Middle frontal gyrus (tissue), 1 donor: ENCODE measurements around the gene ENO1.
"Not testable (repeated sequence)": the region's sequence is repeated elsewhere in the genome, so short reads cannot be mapped to it uniquely, and the experiment has no call there.

Experiments
- DNase-seq: peaks from one replicate; pipeline ENCODE4 v3.0.0-alpha.2; 2015; ENCODE audit warnings: low spot score; ENCODE audit errors: extremely low spot score

The ENO1 gene

DNA sequence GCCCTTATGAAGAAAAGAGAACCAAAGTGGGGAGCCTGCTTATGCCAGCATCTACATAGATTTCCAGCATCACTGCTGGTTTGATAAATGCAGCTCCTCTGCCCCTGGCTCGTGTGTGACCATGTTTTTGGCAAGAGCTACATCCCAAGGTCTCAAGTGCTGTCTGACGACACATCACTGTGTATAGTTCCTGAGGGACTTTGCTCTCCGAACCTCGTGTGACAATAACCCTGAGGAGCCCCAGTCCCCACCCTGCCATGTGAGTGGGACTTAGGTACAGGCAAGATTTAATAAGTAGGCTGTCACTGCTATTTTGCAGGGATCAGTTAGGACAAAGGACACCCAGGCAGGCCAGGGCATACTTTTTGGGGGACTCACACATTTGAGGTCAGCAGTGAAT, 32.2 kb downstream of the ENO1 start:
- no peak for DNase-seq

- no peak for DNase-seq
These were observed 33.1 kb downstream of the ENO1 start for GRCh38 chr1:8845104-8846097.

GRCh38 chr1:8844501-8845006, 33.9 kb downstream of the ENO1 start:
- no peak for DNase-seq

GRCh38 chr1:8841395-8841794, 37.1 kb downstream of the ENO1 start:
- no peak for DNase-seq

- DNase-seq = no peak
These were observed 38.5 kb downstream of the ENO1 start for GRCh38 chr1:8839990-8840389.

GRCh38 chr1:8835941-8836643, 42.4 kb downstream of the ENO1 start:
- DNase-seq = no peak

- no peak for DNase-seq
These were observed 47.1 kb downstream of the ENO1 start for GRCh38 chr1:8831340-8831739.

- DNase-seq = not testable (repeated sequence)
These were observed 47.8 kb downstream of the ENO1 start for GRCh38 chr1:8830732-8831131.

GRCh38 chr1:8825985-8826481, 52.5 kb downstream of the ENO1 start:
- no peak for DNase-seq

DNA sequence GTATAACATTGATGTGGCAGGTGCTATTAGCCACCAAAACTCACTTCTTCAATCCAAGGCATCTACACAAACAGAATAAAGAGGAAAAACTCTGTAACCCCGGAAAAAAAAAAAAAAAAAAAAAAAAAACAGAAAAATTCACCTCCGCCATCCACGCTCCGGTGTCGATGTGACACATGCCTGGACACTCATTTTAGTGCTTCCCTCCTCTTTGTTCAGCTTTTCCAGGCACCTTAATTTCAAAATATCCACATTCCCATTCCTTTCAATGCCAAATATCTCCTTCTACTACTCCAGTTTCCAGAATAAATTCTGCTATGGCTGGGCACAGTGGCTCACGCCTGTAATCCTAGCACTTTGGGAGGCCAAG, 55.2 kb downstream of the ENO1 start:
- no peak for DNase-seq

DNA sequence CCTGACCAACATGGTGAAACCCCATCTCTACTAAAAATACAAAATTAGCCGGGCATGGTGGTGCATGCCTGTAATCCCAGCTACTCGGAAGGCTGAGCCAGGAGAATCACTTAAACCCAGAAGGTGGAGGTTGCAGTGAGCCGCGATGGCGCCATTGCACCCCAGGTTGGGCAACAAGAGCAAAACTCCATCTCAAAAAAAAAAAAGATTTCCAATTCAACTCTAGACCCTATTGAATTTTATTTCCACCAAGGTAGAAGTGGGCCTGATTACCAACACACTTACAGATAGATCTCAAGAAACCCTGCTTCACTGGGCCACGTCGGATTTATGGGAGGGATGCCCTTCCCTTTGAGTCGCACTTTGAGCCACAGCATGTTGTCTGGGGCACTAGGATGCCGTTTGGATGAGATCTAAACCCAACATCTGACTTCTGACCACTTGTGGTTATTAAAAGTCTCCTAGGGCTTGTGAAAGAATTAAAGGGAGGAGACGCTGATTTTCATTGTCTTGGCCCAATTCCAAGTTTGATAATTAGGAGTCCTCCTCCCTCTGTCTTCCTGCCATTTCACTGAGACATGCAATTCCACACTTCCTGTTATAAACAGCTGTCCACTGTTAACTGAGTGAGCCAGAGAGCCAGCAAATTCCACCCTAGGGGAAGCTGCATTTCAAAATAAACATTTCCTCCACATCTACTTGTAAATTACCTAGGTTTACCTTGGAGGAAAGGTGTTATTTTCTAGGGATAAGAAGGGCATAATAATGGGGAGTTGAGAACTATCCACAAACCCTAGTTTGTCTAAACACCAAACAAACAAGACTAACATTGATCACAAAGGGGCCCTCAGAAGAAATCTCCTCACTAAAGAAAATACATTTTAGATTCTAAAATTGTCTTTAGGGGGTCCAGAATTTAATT, 55.9 kb downstream of the ENO1 start:
- DNase-seq = no peak

DNA sequence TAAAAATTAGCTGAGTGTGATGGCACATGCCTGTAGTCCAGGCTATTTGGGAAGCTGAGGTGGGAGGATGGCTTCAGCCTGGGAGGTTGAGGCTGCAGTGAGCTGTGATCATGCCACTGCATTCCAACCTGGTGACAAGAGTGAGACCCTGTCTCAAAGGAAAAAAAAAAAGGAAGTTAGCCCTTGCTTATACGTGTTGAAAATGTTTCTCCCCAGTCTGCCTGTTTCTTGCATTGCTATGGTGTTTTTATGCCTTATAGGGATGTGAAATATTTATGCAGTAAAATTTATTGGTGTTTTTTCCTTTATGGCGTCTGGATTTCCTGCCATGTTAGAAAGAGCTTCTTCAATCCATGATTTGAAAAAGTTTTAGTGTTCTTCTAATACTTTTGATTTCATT, 57.4 kb downstream of the ENO1 start:
- DNase-seq = no peak

DNA sequence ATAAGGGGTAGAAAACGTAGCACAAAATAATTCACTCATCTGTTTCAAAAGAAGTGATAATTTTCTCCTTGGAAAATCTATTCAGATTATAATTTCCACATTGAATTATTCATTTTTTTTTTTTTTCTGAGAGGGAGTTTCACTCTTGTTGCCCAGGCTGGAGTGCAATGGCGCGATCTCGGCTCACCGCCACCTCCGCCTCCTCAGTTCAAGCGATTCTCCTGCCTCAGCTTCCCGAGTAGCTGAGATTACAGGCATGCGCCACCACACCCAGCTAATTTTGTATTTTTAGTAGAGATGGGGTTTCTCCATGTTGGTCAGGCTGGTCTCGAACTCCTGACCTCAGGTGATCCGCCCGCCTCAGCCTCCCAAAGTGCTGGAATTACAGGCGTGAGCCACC, 59.7 kb downstream of the ENO1 start:
- DNase-seq = not testable (repeated sequence)

GRCh38 chr1:8818325-8818775, 60.1 kb downstream of the ENO1 start:
- DNase-seq = no peak

GRCh38 chr1:8817412-8818324, 60.8 kb downstream of the ENO1 start, which contains the start of gene RERE:
Gene RERE, minus strand, starts transcription at chr1:8817640.
- peak; percentile 91 for DNase-seq

- DNase-seq = no peak
These were observed 61.6 kb downstream of the ENO1 start for GRCh38 chr1:8816831-8817411.

GRCh38 chr1:8816264-8816663, 62.2 kb downstream of the ENO1 start:
- no peak for DNase-seq

- peak; percentile 36 for DNase-seq
These were observed 62.8 kb downstream of the ENO1 start for GRCh38 chr1:8815582-8816151.

DNA sequence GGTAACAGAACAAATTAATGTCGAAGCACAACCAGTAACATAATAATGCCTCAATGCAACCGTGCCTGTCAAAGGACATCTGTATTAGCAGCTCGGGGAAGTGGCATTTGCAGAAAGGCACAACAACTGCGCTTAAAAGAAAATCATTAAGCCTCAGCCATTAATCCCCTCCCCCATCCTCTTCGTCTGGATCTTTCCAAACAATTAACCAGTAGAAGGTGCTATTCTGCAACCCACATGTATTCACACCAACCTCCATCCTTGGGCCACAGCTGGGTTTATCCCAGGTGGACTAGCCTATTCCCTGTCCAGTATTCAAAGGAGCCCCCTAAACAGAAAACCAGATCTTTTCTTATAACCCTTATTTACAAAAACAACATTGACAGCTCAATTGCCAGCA, 63.6 kb downstream of the ENO1 start:
- no peak for DNase-seq
